Measurements from ENCODE around the gene EIF3B.
"Not testable (repeated sequence)": the region's sequence is repeated elsewhere in the genome, so short reads cannot be mapped to it uniquely, and the experiment has no call there.

Gene EIF3B

DNA sequence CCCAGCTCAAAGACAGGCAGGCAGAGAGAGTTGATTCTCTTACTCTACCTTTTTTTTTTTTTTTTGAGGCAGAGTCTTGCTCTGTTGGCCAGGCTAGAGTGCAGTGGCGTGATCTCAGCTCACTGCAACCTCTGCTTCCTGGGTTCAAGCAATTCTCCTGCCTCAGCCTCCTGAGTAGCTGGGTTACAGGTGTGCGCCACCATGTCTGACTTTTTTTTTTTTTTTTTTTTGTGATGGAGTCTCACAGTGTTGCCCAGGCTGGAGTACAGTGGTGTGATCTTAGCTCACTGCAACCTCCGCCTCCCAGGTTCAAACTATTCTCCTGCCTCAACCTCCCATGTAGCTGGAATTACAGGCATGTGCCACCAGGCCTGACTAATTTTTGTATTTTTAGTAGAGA, 62.6 kb downstream of the EIF3B start:
- H3K9me3 Mint-ChIP-seq, H3K27me3 Mint-ChIP-seq, H3K4me3 Mint-ChIP-seq, H3K27ac Mint-ChIP-seq, ATAC-seq: not testable (repeated sequence)
- Mint-ChIP-seq H3K4me1 (peaks cover 35% of the 10 kb centered on the region), H3K36me3 (peaks cover 13% of the 10 kb centered on the region)

DNA sequence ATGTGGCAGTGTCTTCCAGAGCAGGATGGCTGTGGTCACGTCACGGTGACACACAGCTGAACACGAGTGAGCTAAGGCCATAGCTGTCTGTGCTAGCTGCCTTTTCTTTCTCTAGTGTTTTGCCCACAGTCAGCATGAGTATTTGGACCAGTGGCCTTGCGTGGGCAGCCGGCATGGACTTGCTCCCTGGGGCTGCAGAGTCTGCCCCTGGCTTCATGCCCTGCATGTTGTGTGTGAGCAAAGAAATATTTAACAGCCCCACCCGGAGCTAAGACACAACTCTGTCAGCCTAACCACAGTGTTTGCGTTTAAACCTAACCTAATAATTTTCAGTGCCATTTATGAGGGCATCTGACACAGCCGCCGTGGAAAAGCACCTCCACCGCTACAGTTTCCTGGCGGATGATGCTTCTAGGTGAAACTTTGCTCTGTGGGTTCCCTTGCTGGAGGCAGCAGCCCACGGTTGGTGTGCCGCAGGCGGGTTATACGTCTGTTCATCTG, 63.4 kb downstream of the EIF3B start:
- no peaks in the 10 kb centered on the region for H3K9me3 Mint-ChIP-seq
- no peaks in the 10 kb centered on the region for H3K27me3 Mint-ChIP-seq
- H3K36me3 Mint-ChIP-seq, result peaks cover 13% of the 10 kb centered on the region
- ATAC-seq, result no peak
- H3K27ac Mint-ChIP-seq, result no peak overlapping the region
- no peak overlapping the region for H3K4me3 Mint-ChIP-seq
- H3K4me1 Mint-ChIP-seq, result peaks cover 30% of the 10 kb centered on the region

DNA sequence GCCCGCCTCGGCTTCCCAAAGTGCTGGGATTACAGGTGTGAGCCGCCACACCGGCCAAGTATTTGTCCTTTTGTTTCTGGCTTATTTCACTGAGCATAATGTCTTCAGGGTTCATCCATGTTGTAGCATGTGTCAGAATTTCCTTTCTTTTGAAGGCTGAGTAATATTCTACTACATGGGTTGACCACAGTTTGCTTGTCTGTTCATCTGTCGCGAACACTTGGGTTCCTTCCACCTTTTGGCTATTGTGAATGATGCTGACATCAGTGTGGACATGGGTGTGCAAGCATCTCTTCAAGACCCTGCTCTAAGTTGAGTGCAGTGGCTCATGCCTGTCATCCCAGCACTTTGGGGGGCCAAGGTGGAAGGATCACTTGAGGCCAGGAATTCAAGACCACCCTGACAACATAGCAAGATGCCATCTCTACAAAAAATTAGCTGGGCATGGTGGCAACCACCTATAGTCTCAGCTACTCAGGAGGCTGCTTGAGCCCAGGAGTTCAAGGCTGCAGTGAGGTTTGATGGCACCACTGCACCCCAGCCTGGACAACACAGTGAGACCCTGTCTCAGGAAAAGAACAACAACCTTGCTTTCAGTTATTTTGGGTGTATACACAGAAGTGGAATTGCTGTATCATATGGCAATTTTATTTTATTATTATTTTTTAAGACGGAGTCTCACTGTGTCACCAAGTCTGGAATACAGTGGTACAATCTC, 65.7 kb downstream of the EIF3B start:
- Mint-ChIP-seq H3K36me3 (peaks cover 7% of the 10 kb centered on the region), H3K27ac (no peak overlapping the region), H3K27me3 (no peaks in the 10 kb centered on the region), H3K4me3 (no peak overlapping the region), H3K4me1 (peaks cover 19% of the 10 kb centered on the region), H3K9me3 (no peaks in the 10 kb centered on the region)
- ATAC-seq, result no peak

DNA sequence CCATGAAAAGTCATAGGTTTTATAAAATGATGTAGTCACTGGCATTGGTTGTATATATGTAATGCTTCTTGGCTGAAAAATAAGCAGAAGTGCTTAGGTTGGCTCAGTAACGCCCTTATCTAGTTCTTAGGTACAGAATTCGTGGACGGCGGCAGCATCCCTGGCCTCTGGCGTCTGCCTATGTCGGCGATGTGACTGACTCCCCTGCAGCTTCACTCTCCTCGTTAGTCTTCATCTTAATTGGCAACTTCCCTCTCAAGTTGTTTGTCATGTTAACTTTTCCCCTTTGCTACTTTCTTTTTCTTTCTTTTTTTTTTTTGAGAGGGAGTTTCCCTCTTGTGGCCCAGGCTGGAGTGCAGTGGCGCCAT, 67.3 kb downstream of the EIF3B start:
- Mint-ChIP-seq H3K27ac (no peak overlapping the region), H3K27me3 (no peaks in the 10 kb centered on the region), H3K9me3 (no peaks in the 10 kb centered on the region), H3K4me3 (no peak overlapping the region), H3K36me3 (no peaks in the 10 kb centered on the region), H3K4me1 (peaks cover 19% of the 10 kb centered on the region)
- no peak for ATAC-seq

DNA sequence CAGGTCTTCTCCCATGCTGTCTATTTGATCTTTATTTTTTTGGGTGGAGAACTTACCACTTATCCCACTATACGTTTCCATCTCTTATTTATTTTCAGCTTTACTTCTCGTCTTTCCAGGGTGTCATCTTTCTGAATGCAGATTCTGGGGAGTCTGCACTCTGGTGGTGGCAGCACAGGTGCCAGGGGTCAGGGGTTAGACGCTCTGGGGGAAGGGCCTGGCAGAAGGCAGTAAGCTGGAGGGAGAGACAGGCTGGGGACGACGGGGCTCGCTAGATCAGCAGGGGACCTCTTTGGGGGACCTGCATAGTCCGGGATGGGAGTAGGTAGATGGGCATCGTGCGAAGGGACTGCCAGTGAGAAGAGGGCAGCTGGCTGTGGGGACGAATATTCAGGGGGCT, 71.1 kb downstream of the EIF3B start:
- Mint-ChIP-seq H3K27me3 (no peaks in the 10 kb centered on the region), H3K4me3 (no peak overlapping the region), H3K9me3 (peaks cover under 1% of the 10 kb centered on the region), H3K4me1 (peaks cover 24% of the 10 kb centered on the region), H3K36me3 (peaks cover 11% of the 10 kb centered on the region), H3K27ac (no peak overlapping the region)
- no peak for ATAC-seq
